OCI-LY3 (cell line): ENCODE results near the gene ATXN7L3B.

ENCODE experiments used
- H2AFZ ChIP-seq: fragments of 200-600, 300-600 bp; shearing (Covaris generic); 2 replicates; pipeline ENCODE4 v1.6.0; 2014; ENCODE audit warnings: antibody characterized with exemption, low read depth, low read length
- H3K27ac ChIP-seq: fragments of 200-600, 300-600 bp; sonication (generic); 2 replicates; pipeline ENCODE4 v1.5.1; 2014; ENCODE audit warnings: mild to moderate bottlenecking, low read length, moderate library complexity, mixed read lengths
- H3K27me3 ChIP-seq: fragments of 200-600, 300-600 bp; sonication (generic); 2 replicates; pipeline ENCODE4 v1.6.1; 2014; ENCODE audit warnings: low read depth, low read length, mixed read lengths
- H3K36me3 ChIP-seq: fragments of 200-600, 300-600 bp; sonication (generic); replicated peaks from 2 replicates; pipeline ENCODE3; 2014; ENCODE audit warnings: low read depth, low read length, mixed read lengths
- H3K4me1 ChIP-seq: fragments of 300-600, 200-600 bp; sonication (generic); 2 replicates; pipeline ENCODE4 v1.6.1; 2014; ENCODE audit warnings: low read length, mixed read lengths
- H3K4me2 ChIP-seq: fragments of 200-600, 300-600 bp; sonication (generic); 2 replicates; pipeline ENCODE4 v1.6.1; 2014; ENCODE audit warnings: low read length, mixed read lengths
- H3K4me3 ChIP-seq: fragments of 300-600, 200-600 bp; sonication (generic); 2 replicates; pipeline ENCODE4 v1.5.1; 2014; ENCODE audit warnings: antibody characterized with exemption, mild to moderate bottlenecking, low read length, moderate library complexity
- H3K79me2 ChIP-seq: fragments of 300-600, 200-600 bp; shearing (Covaris generic); 2 replicates; pipeline ENCODE4 v1.6.1; 2014; ENCODE audit warnings: mild to moderate bottlenecking, low read length, mixed read lengths
- H3K9ac ChIP-seq: fragments of 300-600, 200-600 bp; shearing (Covaris generic); 2 replicates; pipeline ENCODE4 v1.6.0; 2014; ENCODE audit warnings: mild to moderate bottlenecking, low read length, moderate library complexity
- H3K9me3 ChIP-seq: fragments of 200-600, 300-600 bp; shearing (Covaris generic); 2 replicates; pipeline ENCODE4 v1.6.1; 2014; ENCODE audit warnings: low read length, mixed read lengths; ENCODE audit not compliant: insufficient read depth
- H4K20me1 ChIP-seq: fragments of 200-600, 300-600 bp; sonication (generic); 2 replicates; pipeline ENCODE4 v1.6.1; 2016; ENCODE audit warnings: low read length, mixed read lengths; ENCODE audit not compliant: insufficient read depth
- CTCF ChIP-seq: fragments of 200-600, 300-600 bp; sonication (generic); IDR thresholded peaks from 2 replicates; pipeline ENCODE4 v1.5.1; 2014; ENCODE audit warnings: antibody characterized with exemption, low read length, low read depth
- EZH2phosphoT487 ChIP-seq: fragments of 200-600 bp; shearing (Covaris generic); IDR thresholded peaks from 2 replicates; pipeline ENCODE4 v1.6.1; 2018; ENCODE audit warnings: antibody characterized with exemption, mixed run types, low read depth

ATXN7L3B gene

GRCh38 chr12:74584483-74585062, 46.9 kb downstream of the ATXN7L3B start:
- no peaks in the 10 kb centered on the region for H3K79me2 ChIP-seq
- no peaks in the 10 kb centered on the region for H3K4me1 ChIP-seq
- H3K4me2 ChIP-seq, result no peak overlapping the region
- no peak overlapping the region for H3K27ac ChIP-seq
- H3K36me3 ChIP-seq, result no peaks in the 10 kb centered on the region
- H4K20me1 ChIP-seq, result no peaks in the 10 kb centered on the region
- TF ChIP-seq EZH2phosphoT487 (no peak), CTCF (no peak)
- no peaks in the 10 kb centered on the region for H3K9me3 ChIP-seq
- no peak overlapping the region for H3K9ac ChIP-seq
- no peak overlapping the region for H2AFZ ChIP-seq
- H3K27me3 ChIP-seq, result no peaks in the 10 kb centered on the region
- H3K4me3 ChIP-seq, result no peak overlapping the region

- Histone ChIP-seq H3K4me2 (no peak overlapping the region), H3K9ac (no peak overlapping the region), H3K27me3 (no peaks in the 10 kb centered on the region), H2AFZ (no peak overlapping the region), H3K27ac (no peak overlapping the region), H3K36me3 (no peaks in the 10 kb centered on the region), H3K4me3 (no peak overlapping the region), H3K79me2 (no peaks in the 10 kb centered on the region), H3K9me3 (no peaks in the 10 kb centered on the region), H3K4me1 (no peaks in the 10 kb centered on the region), H4K20me1 (no peaks in the 10 kb centered on the region)
- no peak for TF ChIP-seq EZH2phosphoT487
- no peak for TF ChIP-seq CTCF
These were observed 48.6 kb downstream of the ATXN7L3B start for GRCh38 chr12:74586251-74586650.
